ENCODE data around the gene CLTA.

- TF ChIP-seq POLR2A (IDR thresholded peaks at IDR 0.05) (no peak), CTCF (IDR thresholded peaks at IDR 0.05) (no peak)
These were observed 23.9 kb downstream of the CLTA start for GRCh38 chr9:36214571-36214970.
